OCI-LY3 (cell line): Measurements from ENCODE around the gene ADGRE3.

ENCODE experiments used
- H2AFZ ChIP-seq: fragments of 200-600, 300-600 bp; shearing (Covaris generic); 2 replicates; pipeline ENCODE4 v1.6.0; 2014; ENCODE audit warnings: antibody characterized with exemption, low read depth, low read length
- H3K27ac ChIP-seq: fragments of 200-600, 300-600 bp; sonication (generic); 2 replicates; pipeline ENCODE4 v1.5.1; 2014; ENCODE audit warnings: mild to moderate bottlenecking, low read length, moderate library complexity, mixed read lengths
- H3K27me3 ChIP-seq: fragments of 200-600, 300-600 bp; sonication (generic); 2 replicates; pipeline ENCODE4 v1.6.1; 2014; ENCODE audit warnings: low read depth, low read length, mixed read lengths
- H3K36me3 ChIP-seq: fragments of 200-600, 300-600 bp; sonication (generic); replicated peaks from 2 replicates; pipeline ENCODE3; 2014; ENCODE audit warnings: low read depth, low read length, mixed read lengths
- H3K4me1 ChIP-seq: fragments of 300-600, 200-600 bp; sonication (generic); 2 replicates; pipeline ENCODE4 v1.6.1; 2014; ENCODE audit warnings: low read length, mixed read lengths
- H3K4me2 ChIP-seq: fragments of 200-600, 300-600 bp; sonication (generic); 2 replicates; pipeline ENCODE4 v1.6.1; 2014; ENCODE audit warnings: low read length, mixed read lengths
- H3K4me3 ChIP-seq: fragments of 300-600, 200-600 bp; sonication (generic); 2 replicates; pipeline ENCODE4 v1.5.1; 2014; ENCODE audit warnings: antibody characterized with exemption, mild to moderate bottlenecking, low read length, moderate library complexity
- H3K79me2 ChIP-seq: fragments of 300-600, 200-600 bp; shearing (Covaris generic); 2 replicates; pipeline ENCODE4 v1.6.1; 2014; ENCODE audit warnings: mild to moderate bottlenecking, low read length, mixed read lengths
- H3K9ac ChIP-seq: fragments of 300-600, 200-600 bp; shearing (Covaris generic); 2 replicates; pipeline ENCODE4 v1.6.0; 2014; ENCODE audit warnings: mild to moderate bottlenecking, low read length, moderate library complexity
- H3K9me3 ChIP-seq: fragments of 200-600, 300-600 bp; shearing (Covaris generic); 2 replicates; pipeline ENCODE4 v1.6.1; 2014; ENCODE audit warnings: low read length, mixed read lengths; ENCODE audit not compliant: insufficient read depth
- H4K20me1 ChIP-seq: fragments of 200-600, 300-600 bp; sonication (generic); 2 replicates; pipeline ENCODE4 v1.6.1; 2016; ENCODE audit warnings: low read length, mixed read lengths; ENCODE audit not compliant: insufficient read depth
- EZH2phosphoT487 ChIP-seq: fragments of 200-600 bp; shearing (Covaris generic); IDR thresholded peaks from 2 replicates; pipeline ENCODE4 v1.6.1; 2018; ENCODE audit warnings: antibody characterized with exemption, mixed run types, low read depth
- TF ChIP-seq, protein P1 (sequence below): fragments of 200-600, 300-600 bp; sonication (generic); IDR thresholded peaks from 2 replicates; pipeline ENCODE4 v1.5.1; 2014; ENCODE audit warnings: antibody characterized with exemption, low read length, low read depth

Gene ADGRE3

DNA sequence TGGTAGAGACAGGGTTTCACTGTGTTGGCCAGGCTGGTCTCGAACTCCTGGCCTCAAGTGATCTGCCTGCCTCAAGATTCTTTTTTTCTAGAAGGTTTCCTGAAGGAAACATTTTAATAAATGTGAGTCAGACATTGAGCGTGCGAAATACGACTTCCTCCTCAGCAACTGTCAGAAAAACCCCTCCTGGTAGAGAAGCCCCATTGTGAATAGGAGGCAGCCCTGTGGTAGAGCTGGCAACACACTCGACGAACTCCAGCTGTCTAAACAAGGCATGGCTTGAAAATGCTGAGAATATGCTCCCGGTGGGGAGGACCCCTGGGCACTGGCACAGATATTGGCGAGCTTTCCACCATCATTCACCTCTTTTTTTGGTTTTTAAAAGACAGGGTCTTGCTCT lies 25.0 kb upstream of the ADGRE3 start:
- no peaks in the 10 kb centered on the region for H3K9me3 ChIP-seq
- no peaks in the 10 kb centered on the region for H3K27me3 ChIP-seq
- H3K4me2 ChIP-seq: no peak overlapping the region
- H2AFZ ChIP-seq: no peak overlapping the region
- H3K9ac ChIP-seq: no peak overlapping the region
- H3K79me2 ChIP-seq: no peaks in the 10 kb centered on the region
- H4K20me1 ChIP-seq: no peaks in the 10 kb centered on the region
- H3K4me1 ChIP-seq: no peaks in the 10 kb centered on the region
- no peak overlapping the region for H3K27ac ChIP-seq
- no peak overlapping the region for H3K4me3 ChIP-seq
- TF ChIP-seq, protein P1, sequence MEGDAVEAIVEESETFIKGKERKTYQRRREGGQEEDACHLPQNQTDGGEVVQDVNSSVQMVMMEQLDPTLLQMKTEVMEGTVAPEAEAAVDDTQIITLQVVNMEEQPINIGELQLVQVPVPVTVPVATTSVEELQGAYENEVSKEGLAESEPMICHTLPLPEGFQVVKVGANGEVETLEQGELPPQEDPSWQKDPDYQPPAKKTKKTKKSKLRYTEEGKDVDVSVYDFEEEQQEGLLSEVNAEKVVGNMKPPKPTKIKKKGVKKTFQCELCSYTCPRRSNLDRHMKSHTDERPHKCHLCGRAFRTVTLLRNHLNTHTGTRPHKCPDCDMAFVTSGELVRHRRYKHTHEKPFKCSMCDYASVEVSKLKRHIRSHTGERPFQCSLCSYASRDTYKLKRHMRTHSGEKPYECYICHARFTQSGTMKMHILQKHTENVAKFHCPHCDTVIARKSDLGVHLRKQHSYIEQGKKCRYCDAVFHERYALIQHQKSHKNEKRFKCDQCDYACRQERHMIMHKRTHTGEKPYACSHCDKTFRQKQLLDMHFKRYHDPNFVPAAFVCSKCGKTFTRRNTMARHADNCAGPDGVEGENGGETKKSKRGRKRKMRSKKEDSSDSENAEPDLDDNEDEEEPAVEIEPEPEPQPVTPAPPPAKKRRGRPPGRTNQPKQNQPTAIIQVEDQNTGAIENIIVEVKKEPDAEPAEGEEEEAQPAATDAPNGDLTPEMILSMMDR: no peak
- TF ChIP-seq EZH2phosphoT487: no peak
- H3K36me3 ChIP-seq: peaks cover 55% of the 10 kb centered on the region

DNA sequence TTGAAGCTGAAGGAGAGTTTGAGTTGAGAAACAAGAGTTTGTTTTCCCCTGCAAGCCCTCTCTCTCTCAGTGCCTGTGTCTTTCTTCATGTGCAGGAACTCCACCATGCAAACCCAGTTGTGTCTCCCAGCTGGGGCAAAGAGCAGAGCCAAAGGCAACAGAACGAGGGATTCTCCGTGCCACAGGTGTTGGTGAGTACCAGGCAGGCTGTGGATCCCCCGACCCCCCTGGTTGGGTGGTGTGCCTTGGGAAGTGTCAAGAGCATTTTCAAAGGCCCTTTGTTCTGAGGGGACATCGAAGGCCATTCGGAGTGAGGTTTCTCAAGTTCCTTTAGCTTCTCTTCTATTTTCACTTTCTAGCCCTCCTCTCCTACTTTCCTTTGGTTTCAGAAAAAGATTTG lies 20.8 kb upstream of the ADGRE3 start:
- peaks cover 14% of the 10 kb centered on the region for H3K79me2 ChIP-seq
- H3K27ac ChIP-seq: no peak overlapping the region
- no peaks in the 10 kb centered on the region for H3K9me3 ChIP-seq
- H3K4me2 ChIP-seq: no peak overlapping the region
- H3K4me1 ChIP-seq: peaks cover 5% of the 10 kb centered on the region; the same call in 1 of the 2 replicates
- no peak overlapping the region for H3K9ac ChIP-seq
- no peaks in the 10 kb centered on the region for H3K27me3 ChIP-seq
- no peak overlapping the region for H3K4me3 ChIP-seq
- H3K36me3 ChIP-seq: peaks cover 24% of the 10 kb centered on the region
- TF ChIP-seq EZH2phosphoT487: no peak
- TF ChIP-seq, protein P1: no peak
- no peak overlapping the region for H2AFZ ChIP-seq
- no peaks in the 10 kb centered on the region for H4K20me1 ChIP-seq

DNA sequence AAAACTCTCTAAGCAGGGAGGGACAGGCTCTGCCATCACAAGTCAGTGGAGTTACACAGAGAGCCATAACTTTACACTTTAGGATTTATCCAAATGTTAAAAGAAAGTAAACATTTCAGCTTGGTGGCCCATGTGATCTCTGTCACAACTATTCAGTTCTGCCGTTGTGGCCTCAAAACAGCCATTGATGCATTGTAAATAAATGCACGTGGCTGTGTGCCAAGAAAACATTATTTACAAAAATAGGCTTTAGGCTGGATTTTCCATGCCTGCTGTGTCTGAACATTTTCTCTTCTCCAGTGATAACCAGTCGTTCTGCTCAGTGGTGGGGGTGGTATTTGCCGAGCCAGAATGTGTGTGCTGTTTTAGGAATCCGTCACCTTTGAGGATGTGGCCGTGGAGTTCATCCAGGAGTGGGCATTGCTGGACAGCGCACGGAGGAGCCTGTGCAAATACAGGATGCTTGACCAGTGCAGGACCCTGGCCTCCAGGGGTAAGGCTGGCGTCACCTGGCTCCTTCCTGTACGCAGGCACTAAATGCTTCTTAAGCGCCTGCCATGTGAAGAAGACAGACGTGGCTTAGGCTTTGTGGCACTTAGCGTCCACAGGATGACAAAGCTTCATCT lies 20.1 kb upstream of the ADGRE3 start:
- TF ChIP-seq, protein P1: no peak
- no peak for TF ChIP-seq EZH2phosphoT487
- no peak overlapping the region for H3K27ac ChIP-seq
- no peaks in the 10 kb centered on the region for H4K20me1 ChIP-seq
- H3K36me3 ChIP-seq: peaks cover 19% of the 10 kb centered on the region
- H3K4me2 ChIP-seq: no peak overlapping the region
- no peak overlapping the region for H3K9ac ChIP-seq
- H2AFZ ChIP-seq: no peak overlapping the region
- no peak overlapping the region for H3K4me3 ChIP-seq
- no peaks in the 10 kb centered on the region for H3K9me3 ChIP-seq
- H3K79me2 ChIP-seq: peaks cover 17% of the 10 kb centered on the region
- no peaks in the 10 kb centered on the region for H3K27me3 ChIP-seq
- peaks cover 5% of the 10 kb centered on the region; the same call in 1 of the 2 replicates for H3K4me1 ChIP-seq

DNA sequence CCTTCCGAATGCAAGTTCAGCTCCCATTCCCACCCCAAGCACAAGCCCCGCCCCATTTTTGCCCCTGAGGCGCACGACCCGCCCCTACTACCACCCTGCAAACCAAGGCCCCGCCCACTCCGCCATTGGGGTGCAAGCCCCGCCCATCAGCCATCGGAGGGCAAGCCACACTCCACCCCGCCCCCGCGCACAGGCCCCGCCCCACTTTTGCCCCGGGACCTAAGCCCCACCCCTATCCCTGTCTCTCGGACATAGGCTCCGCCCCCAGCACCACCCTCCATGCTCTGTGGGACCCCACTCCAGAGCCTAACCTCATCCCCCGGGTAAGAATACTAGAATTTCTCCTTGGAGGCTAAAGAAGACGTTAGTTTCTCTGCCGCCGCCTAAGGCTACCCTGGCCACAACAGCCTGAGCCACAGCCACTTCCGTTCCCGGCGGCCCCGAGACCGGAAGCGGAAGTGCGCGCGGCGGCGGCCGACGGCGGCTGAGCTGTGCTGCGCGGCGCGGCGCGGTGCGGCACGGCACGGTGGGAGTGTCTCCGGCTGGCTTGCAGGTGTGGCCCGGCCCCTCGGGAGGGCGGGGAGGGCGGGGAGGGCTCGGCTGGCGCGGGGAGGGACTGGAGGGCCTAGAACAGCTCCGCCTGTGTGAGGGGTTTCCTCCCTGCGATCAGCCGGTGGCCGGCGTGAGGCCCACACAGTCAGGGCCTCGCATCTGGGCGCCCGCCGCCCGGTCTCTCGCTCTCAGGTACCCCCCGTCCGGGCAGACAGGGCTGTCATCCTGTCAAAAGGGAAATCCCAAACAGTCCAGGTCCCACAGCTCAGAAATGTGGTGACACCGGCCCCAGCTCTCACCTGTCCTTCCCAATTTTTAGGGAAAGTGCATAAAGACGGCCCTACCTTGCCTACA lies 15.2 kb upstream of the ADGRE3 start, which contains the start of gene ZNF333:
Gene ZNF333 (plus strand): TSS at position 451 of the 906 bp plus-strand sequence. CDS start 3,444 bp downstream, outside the sequence.
- Histone ChIP-seq H3K4me1 (peaks cover 23% of the 10 kb centered on the region), H3K4me2 (peak within 1 kb of the TSS; percentile 79), H3K9me3 (no peaks in the 10 kb centered on the region), H3K79me2 (peaks cover 17% of the 10 kb centered on the region), H3K4me3 (peak within 1 kb of the TSS; percentile 78), H4K20me1 (no peaks in the 10 kb centered on the region), H3K36me3 (peaks cover 3% of the 10 kb centered on the region), H3K27me3 (no peaks in the 10 kb centered on the region), H3K27ac (peak within 1 kb of the TSS; percentile 89), H2AFZ (peak within 1 kb of the TSS; percentile 88), H3K9ac (peak within 1 kb of the TSS; percentile 84)
- no peak for TF ChIP-seq EZH2phosphoT487
- TF ChIP-seq, protein P1: no peak
